Measurements from ENCODE around the gene HOXC10.
A peak's percentile ranks its signal among the peaks of the same experiment; 100 is the strongest.

HOXC10 gene

DNA sequence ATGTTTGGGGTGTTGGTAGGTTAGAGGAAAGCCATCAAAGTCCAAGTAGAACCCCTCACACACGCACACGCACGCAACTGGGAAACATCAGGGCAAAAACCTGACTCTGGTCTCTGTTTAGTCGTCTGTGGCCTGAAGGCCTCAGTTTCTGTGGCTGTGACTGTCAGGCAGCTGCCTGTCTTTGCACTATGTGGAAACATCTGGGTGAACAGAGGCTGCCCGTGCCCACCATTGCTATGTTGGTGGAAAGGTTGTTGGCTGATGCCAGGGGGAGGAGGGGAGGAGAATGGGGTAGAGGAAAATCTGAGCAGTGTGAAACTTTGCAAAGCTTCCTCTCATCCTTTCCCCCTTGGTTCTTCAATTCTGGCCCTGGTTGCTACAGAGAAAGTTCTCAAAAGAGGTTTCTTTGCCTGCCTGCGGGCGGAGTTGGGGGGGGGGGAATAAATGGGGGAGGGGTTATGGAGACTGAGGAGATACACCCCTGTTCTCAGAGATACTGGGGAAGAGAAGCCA, 7.5 kb downstream of the HOXC10 start:
- DNase-seq = no peak

GRCh38 chr12:53993162-53994008, 8.4 kb downstream of the HOXC10 start:
- DNase-seq = no peak

DNA sequence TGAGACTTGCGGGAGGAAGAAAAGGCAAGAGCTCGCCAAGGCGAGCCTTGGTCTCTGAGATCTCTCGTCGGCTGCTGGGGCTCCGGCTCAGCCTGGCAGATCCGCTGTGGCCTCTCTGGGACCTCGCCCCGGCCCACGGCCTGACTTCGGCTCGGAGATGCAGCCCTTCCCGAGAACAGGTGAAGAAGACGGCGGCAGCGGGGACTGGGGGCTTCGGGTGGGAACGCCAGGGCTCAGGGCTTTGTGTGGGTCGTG, 9.0 kb downstream of the HOXC10 start:
- DNase-seq = no peak

DNA sequence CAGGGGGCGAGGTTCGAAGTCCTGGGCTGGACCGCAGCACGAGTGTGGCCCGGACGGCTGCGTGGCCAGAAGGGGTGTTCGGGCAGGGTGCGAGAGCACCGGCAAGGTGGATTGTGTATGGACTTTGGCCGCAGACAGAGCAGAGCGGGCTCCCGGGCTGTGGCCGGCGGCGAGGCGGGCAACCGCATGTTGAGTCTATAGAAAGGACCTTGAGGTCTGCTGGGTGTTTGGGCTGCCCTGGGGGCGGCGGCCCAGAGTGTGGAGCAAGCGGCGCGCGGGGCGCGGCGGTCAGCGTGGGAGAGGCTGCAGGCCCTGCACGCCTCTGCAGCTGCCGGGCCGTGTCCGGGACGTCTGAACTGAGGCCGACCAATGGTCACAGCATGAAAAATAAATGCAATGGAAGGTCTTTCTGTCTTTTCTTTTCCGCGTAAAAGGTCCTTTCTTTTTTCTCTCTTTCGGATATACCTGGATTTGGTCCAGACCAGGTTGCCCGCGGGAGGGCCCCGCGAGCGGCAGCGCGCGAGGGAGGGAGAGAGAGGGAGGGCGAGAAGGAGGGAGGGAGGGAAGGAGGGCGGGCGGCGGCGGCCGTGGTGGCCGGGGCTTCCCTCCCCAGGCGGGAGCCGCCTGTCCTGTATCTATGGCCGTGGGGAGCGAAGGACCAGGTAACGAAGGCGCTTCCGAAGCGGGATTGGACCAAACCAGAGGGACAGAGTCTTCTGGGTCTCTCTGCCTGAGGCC, 9.5 kb downstream of the HOXC10 start:
- DNase-seq = no peak

DNA sequence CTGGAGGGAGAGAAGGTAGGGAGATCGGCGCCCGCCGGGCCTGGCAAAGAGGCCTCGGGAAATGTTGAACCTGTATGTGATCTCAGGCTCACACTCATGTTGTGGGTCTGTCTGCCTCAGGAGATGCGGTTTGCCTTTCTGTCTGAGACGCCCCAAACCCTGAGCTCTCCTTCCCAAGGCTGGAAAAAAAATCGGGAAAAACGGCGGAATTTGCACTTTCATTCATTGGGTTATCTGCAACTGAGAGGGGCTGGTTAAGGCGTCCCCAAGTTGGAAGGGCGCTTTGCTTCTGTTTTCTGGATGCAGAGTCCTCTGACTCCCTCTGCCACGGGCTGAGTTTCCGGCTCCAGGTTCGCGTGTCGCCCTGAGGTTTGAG, 10.0 kb downstream of the HOXC10 start:
- peak; percentile 50 to 54 for DNase-seq

DNA sequence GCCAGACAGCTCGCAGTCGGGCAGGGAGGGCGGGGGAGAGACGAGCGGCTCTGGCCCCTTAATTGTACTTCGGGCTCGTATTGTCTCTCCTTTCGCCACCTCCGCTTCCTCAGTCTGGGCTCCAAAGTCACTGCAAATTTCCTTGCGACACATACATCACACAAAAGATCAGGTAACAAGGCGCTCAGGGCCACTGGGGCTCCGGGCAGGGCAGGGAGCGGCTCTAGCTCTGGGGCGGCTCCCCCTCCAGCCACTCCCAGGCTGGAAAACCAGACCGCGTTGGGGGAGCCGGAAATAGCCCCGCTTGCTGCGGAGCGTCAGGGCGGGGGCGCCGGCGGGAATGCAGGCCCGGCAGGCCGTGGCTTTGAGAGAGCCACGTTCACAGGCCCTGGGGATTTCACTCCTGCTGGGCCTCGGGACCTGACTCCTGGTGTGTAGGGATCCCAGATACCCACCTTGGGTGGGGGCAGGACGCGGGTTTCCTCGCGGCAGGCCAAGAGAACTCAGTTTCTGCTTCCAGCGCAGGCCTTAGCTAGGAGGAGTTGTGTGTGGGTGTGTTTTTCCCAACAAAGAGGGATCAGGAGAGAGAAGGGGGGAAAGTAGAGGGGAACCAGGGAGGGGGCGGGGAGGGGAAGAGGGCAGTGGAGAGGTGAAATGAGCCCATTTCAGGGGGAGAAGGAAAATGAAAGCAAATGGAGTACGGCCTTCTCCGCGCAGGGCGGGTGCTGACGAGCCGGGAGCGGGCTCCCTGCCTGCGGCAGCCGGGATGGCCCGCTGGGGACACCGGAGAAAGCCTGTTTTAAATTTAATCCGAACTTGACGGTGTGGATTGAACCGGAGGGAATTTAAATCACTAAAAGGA, 10.7 kb downstream of the HOXC10 start:
- no peak for DNase-seq

- no peak for DNase-seq
These were observed 11.6 kb downstream of the HOXC10 start for GRCh38 chr12:53996240-53997203.

DNA sequence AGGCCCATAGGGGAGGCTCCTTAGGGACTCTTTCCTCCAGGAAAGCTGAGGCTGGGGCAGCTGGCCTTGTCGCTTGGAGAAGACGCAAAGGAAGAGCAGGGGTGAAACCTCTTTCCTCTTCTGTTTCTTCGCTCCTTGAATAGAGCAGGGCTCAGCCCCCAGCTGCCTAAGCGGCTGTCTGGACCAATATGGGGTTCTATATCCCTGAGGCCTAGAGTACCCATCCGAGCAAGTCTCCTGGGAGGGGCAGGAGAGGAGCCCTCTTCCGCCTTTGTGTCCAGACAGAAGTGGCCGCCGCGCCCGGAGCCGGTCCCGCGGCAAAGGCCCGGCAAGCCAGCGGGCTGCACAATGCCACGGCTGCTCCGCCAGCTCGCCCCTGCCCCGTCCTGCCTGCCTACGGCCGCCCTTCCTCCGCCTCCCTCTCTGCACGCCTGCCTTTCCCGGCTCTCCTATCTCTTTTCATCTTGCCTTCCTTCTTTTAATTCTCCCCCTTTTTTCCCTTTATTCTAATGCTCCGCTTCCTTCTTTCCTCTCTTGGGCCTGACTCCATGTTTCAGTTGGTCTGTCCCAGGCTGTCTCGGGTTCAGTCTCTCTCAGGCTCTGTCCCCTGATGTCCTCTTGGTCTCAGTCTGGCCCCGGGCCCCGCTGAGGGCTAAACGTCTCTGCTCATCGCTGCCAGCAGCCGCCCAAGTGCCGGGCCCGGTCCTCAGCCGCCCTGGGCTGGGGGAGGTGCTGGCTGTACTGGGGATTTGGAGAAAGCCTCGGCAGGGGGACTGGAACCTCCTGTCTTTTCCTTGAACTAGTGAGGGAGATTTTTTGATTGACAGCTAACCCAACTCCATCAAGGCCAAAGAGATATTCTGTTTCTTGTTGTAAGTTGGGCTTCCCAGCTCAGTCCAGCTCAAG, 12.5 kb downstream of the HOXC10 start:
- no peak for DNase-seq

DNA sequence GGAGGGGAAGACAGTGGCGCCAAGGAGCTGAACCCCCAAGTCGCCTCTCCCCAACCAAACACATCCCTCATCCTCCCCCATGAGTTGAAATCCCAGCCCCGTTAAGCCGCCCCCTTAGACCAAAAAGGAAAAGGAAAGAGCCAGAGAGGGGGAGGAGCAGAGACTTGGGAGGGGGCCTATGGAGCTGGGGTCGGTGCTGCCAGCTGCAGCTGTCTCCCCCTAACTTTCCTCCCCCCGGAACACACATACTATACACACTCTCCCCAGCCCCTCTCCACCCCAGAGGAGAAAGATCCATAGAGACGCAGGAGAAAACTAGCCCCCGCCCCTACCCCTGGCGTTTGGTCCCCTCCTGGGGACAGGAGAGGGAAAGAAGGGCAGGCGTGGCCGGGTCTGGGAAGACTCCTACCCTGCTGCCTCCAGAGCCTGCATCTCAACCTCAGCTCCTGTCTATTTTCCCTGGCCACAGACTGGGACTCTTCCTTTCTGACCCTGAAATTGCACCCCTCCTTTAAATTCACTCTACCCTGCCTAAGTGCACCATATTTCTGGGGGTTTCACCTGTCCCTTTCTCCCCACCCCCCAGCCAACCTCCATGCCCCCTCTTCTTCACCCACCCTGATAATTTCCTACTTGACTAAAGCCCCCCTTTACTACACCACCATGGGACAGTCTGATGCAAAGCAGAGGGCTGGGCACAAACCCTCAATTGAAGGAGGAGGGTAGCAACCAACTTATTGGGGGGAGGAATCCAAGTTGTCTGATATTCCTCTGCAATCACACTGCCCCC, 13.4 kb downstream of the HOXC10 start:
- no peak for DNase-seq

DNA sequence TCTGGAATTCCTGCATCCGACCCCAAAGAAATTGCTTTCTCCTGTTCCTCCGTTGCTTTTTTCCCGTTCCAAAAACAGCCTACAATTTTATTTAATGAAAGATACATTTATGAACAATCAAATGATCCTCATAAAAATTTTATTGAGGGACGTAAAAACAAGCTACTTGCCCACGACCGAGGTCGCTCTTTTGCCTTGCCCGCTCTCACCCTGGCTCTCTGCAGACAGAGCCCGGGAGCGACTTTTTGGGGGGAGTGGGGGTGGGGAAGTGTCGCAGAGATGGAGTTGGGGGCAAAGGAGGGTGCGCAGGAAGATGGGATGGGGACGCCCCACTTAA, 13.9 kb downstream of the HOXC10 start:
- no peak for DNase-seq

GRCh38 chr12:53999559-54000115, 14.7 kb downstream of the HOXC10 start:
- DNase-seq = no peak

DNA sequence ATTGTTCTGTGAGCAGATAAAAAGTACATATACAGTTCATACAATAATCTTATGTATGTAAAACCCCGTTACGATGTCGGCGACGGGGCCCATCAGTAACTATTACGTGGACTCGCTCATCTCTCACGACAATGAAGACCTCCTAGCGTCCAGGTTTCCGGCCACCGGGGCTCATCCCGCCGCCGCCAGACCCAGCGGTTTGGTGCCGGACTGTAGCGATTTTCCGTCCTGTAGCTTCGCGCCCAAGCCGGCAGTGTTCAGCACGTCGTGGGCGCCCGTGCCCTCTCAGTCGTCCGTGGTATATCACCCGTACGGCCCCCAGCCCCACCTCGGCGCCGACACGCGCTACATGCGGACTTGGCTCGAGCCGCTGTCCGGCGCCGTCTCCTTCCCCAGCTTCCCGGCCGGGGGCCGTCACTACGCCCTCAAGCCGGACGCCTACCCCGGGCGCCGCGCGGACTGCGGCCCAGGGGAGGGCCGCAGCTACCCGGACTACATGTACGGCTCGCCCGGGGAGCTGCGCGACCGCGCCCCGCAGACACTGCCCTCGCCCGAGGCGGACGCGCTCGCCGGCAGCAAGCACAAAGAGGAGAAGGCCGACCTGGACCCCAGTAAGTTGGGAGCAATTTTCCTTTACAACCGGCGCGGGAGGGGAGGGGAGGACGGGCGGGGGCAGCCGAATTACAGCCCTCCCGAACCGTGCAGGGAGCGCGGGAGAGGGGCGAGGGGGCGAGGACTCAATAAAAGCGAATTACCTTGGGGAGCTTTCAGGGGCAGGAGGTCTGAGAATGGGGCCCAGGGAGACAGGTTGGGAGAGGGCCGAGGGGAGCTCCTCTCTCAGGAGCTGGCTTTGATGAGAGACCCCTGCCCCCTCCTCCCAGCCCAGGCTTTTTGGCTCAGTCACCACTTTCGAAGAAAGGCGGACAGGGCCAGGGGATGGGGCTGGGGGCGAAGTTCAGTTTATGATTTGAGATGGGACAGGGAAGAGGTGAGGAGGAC, 15.5 kb downstream of the HOXC10 start, which contains the start of gene HOXC9:
Gene HOXC9, plus strand, starts transcription at position 46 of the 999 bp plus-strand sequence. Its CDS starts 28 bp downstream, at position 74.
- no peak for DNase-seq

GRCh38 chr12:54001283-54002187, 16.6 kb downstream of the HOXC10 start:
- no peak for DNase-seq

DNA sequence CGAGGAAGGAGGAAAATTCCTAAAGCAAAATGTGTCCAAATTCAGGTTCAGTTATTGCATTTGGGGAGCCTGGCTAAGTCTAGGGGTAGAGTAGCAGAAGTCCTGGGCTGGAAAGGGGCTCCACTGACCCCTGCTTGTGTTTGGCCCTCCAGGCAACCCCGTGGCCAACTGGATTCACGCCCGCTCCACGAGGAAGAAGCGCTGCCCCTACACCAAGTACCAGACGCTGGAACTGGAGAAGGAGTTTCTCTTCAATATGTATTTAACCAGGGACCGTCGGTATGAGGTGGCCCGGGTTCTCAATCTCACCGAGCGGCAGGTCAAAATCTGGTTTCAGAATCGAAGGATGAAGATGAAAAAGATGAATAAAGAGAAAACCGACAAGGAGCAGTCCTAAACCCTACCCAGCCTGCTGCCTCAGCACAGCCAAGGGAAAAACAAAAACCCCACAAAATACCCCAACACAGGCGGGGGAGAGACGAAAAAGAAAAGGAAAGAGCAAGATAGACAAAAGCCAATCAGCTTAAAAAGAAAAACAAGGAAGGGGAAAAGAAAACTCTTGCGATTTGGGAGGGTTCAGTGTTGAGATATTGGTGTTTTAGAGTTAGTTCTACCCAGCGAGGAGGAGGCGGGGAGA, 17.4 kb downstream of the HOXC10 start:
- no peak for DNase-seq

DNA sequence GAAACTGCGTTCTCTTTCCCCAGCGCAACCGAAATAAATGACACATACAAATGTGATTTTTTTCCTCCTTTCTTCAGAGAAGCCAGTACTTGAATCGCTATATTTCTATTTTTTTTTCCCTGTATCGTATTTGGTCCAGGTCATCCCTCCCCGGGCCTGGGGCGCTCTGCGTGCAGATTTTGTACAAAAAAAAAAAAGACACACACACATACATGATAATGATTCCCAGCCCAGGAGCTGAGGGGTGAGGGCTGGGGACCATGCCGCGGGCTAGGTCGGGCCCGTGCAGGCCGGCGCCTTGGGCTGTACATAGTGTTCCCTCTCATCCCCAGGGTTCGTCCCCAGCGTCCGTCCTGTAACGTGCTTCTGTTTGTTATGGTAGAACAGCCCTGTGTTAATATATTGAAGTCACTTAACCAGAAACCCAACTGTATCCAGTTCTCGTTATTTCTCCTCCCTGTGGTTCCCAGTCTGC, 18.0 kb downstream of the HOXC10 start:
- no peak for DNase-seq

DNA sequence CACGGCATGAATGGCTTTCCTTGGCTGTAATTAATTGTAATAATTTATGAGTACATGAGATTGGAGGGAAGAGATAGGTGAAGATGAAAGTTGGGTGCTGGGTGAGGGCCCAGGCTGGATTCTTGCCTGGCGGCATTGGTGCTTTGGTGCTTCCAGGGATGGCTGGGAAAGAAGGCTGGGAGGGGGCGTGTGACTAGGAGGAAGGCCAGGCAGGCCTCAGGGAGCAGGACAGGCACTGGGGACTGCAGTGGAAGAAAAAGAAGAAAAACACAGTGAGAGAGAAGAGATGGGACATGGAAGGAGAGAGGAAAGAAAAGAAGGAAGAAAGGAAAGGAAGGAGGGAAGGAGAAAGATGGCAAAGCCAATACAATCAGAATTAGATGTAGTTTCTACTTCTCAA, 18.7 kb downstream of the HOXC10 start:
- no peak for DNase-seq

Data from activated T-cell treated with anti-CD3 and anti-CD28 coated beads, Interleukin-2, amount 50 U/mL, for 48 hours (primary cell).